Activated CD8-positive, alpha-beta memory T cell treated with anti-CD3 and anti-CD28 coated beads for 48 hours (primary cell): ENCODE measurements around the gene ALDH16A1.

Experiments
- DNase-seq, 3 experiments: peaks; one replicate each; pipeline ENCODE4 v3.0.0-alpha.2; 2020; ENCODE audit warnings: low read depth in 2 of 3, low spot score in 2 of 3

Gene ALDH16A1

GRCh38 chr19:49453013-49453756 is at the start of gene ALDH16A1:
Gene ALDH16A1 (plus strand): TSS chr19:49453225. CDS start chr19:49453332, 107 bp downstream.
- peak; percentile 92 to 96 (median 95) for DNase-seq

- DNase-seq, result no peak
Measured at GRCh38 chr19:49403404-49404187, 49.4 kb upstream of the ALDH16A1 start.

GRCh38 chr19:49407079-49407478 is 45.9 kb upstream of the ALDH16A1 start:
- DNase-seq, result no peak

- DNase-seq, result no peak
Measured at GRCh38 chr19:49407482-49408015, 45.5 kb upstream of the ALDH16A1 start.

- no peak for DNase-seq
Measured at GRCh38 chr19:49408816-49409440, 44.1 kb upstream of the ALDH16A1 start.

- no peak for DNase-seq
Measured at GRCh38 chr19:49409441-49410029, 43.5 kb upstream of the ALDH16A1 start.

GRCh38 chr19:49411681-49412326 is 41.2 kb upstream of the ALDH16A1 start:
- no peak for DNase-seq

GRCh38 chr19:49413348-49413747 is 39.7 kb upstream of the ALDH16A1 start:
- no peak for DNase-seq

GRCh38 chr19:49414256-49414655 is 38.8 kb upstream of the ALDH16A1 start:
- DNase-seq, result no peak

GRCh38 chr19:49415102-49415809 is 37.8 kb upstream of the ALDH16A1 start:
- no peak for DNase-seq

GRCh38 chr19:49415810-49416200 is 37.2 kb upstream of the ALDH16A1 start:
- no peak for DNase-seq

- DNase-seq, result no peak
Measured at GRCh38 chr19:49417088-49417487, 35.9 kb upstream of the ALDH16A1 start.

- DNase-seq, result no peak
Measured at GRCh38 chr19:49418511-49418910, 34.5 kb upstream of the ALDH16A1 start.

GRCh38 chr19:49419173-49419572 is 33.9 kb upstream of the ALDH16A1 start:
- no peak for DNase-seq

- no peak for DNase-seq
Measured at GRCh38 chr19:49420227-49420626, 32.8 kb upstream of the ALDH16A1 start.

GRCh38 chr19:49421039-49421877 is 31.8 kb upstream of the ALDH16A1 start:
- peak in 1 of 3 experiments; percentile 36 for DNase-seq

- no peak for DNase-seq
Measured at GRCh38 chr19:49421878-49422202, 31.2 kb upstream of the ALDH16A1 start.

GRCh38 chr19:49422407-49423070 is 30.5 kb upstream of the ALDH16A1 start:
- no peak for DNase-seq
